LNCAP (cell line): ENCODE measurements around the gene ATP6V1G1.

Source experiments
- TF ChIP-seq, protein P1 (sequence below): fragments of 450-650 bp; IDR thresholded peaks from 2 replicates; pipeline ENCODE4 v1.5.1; 2017; ENCODE audit warnings: mild to moderate bottlenecking

Gene ATP6V1G1

DNA sequence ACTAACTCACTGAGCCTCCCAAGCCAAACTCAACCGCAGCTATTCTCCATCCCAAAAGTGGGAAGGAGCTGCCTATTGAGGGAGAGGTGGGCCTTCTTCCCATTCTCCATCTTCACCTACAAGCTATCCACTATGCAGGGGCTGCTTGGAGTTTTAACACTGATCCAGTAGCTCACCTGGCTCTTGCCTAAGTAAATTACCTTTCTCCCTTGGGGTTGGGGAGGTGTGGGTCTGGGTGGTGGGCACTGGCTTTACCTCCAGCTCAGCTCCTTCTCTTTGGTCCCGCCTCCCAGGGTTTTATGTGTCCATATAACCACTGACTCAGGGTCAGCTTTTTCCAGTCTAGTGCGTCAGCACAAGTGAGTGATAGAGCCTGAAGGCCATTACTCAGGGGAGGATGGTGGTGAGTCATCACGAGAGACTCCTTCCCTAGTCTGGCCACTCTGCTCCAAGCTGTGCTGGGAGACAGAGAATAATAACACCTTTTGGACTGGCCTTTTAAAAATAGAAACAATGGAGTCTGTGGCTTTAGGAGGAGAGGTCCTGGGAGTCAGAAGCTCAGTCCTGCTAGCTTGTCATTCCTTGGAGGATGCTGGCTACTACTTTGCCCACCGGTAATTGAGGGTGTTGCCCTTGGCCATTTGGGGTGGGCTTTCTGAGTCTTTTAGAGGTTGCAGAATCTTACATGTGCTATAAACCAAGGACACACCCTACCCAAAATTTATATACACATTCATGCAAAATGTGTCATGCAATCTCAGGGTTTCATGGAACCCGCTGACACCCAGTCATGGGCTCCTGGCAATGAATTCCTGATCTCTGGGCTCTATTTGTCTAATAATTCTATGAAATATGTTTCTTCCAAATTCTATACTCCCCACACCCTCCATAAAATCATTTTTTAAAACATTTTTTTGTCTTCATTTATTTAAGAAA lies 35.6 kb upstream of the ATP6V1G1 start:
- TF ChIP-seq, protein P1, sequence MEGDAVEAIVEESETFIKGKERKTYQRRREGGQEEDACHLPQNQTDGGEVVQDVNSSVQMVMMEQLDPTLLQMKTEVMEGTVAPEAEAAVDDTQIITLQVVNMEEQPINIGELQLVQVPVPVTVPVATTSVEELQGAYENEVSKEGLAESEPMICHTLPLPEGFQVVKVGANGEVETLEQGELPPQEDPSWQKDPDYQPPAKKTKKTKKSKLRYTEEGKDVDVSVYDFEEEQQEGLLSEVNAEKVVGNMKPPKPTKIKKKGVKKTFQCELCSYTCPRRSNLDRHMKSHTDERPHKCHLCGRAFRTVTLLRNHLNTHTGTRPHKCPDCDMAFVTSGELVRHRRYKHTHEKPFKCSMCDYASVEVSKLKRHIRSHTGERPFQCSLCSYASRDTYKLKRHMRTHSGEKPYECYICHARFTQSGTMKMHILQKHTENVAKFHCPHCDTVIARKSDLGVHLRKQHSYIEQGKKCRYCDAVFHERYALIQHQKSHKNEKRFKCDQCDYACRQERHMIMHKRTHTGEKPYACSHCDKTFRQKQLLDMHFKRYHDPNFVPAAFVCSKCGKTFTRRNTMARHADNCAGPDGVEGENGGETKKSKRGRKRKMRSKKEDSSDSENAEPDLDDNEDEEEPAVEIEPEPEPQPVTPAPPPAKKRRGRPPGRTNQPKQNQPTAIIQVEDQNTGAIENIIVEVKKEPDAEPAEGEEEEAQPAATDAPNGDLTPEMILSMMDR = no peak

DNA sequence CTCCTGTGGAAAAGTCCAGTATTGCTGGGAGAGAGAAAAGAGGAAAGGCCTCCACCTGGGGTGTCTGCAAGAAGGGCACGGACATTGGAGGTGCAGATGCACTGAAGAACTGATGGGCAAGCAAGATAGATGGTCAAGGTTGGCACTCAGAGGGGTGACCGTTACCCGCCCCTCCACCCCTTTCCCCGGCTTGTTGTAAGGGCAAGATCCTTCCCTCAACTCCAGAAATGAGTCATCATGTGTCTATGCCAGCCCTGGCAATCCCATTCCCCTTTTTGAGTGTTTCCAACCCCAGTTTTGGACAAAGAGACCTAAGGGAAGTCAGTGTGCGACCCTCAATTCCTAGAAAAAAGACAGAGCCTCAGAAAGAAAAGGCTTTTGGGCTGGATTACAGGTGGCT lies 34.9 kb upstream of the ATP6V1G1 start:
- TF ChIP-seq, protein P1 = no peak

DNA sequence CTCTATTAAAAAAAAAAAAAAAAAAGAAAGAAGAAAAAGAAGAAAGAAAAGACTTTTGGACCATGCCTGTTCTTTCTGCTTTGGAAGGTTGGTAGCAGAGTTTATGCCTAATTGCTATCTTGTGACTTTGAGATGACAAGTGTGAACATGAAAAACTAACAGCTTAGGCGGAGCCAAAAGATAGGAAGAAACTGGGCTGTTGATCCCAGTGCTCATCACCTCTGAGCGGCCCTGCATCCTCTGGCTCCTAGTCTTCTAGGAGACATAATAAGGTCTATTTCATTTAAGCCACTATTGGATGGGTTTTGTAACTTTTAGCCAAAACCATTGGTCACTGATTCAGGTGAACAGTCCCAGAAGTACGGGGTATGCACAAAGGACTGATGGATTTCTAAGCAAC lies 34.4 kb upstream of the ATP6V1G1 start:
- TF ChIP-seq, protein P1 = no peak

DNA sequence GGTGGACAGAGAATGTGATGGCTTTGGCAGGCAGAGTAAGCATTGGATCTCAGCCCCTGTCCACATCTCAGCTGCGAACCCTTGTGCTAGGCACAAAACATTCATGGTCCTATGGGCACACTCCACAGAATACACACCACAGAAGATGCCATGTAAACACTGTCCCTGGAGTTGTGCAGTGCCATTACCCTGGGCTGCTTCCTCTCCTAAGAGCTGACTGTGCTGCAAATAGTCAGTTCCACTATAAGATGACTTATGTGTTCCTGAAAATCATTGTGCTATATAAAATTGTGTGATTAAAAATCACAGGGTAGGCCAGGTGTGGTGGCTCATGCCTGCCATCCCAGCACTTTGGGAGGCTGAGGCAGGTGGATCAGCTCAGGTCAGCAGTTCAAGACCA lies 31.9 kb upstream of the ATP6V1G1 start:
- TF ChIP-seq, protein P1 = no peak

DNA sequence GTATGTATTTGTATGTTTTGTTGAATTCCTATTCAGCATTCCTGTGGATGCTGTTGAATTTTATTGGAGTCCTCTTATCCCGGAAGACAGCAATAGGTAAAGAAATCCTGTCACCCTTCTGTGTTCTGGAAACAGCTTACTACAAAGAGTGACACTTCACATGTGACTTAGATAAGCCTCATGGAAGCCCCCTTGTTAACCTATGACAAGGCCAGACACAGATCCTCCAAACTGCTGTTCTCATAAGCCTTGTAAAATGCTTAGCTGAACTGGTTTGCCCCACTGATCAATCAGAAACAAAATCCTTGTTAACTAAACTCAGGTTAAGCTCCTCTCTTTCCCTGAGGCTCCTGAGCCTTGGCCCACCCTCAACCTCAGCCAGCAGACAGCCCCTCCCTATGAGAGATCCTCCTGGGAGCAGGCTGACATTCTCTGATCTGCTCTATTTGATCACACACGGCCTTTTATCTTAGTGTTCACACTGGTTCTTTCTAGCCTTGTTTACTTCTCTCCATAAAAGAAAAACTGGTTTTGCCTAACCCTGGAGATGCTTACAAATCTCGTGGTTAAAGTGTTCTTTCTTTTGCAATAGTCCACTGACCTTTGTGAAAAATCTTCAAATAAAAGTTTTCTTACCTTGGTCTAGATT lies 29.4 kb upstream of the ATP6V1G1 start:
- TF ChIP-seq, protein P1 = no peak

DNA sequence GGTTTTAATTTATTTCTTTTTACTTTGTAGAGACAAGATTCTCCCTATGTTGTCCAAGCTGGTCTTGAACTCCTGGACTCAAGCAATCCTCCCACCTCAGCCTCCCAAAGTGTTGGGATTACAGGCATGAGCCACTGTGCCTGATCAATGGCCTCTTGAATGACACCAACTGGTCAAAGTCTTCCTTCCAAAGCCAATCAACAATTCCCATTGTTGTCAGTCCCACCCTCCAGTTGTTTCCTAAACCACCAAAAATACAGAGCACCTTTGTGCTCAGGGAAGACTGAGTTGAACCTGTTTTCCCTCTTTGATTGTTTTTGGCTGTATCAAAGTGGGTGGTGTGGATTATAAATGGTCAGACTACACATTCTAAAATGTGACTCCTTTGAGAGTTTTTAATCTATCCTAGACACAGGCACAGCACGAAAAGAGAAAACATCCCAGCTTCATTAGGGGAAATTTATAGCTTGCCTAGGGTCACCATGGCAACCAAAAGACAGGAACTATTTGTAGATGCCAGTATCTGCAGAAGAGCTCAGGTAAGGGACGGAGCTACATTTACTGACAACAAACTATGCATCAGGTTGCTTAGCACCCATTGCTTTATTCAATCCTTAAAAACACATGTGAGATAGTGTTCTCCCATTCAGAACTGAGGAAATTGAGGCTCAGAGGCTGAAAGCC lies 27.6 kb upstream of the ATP6V1G1 start:
- TF ChIP-seq, protein P1 = no peak

DNA sequence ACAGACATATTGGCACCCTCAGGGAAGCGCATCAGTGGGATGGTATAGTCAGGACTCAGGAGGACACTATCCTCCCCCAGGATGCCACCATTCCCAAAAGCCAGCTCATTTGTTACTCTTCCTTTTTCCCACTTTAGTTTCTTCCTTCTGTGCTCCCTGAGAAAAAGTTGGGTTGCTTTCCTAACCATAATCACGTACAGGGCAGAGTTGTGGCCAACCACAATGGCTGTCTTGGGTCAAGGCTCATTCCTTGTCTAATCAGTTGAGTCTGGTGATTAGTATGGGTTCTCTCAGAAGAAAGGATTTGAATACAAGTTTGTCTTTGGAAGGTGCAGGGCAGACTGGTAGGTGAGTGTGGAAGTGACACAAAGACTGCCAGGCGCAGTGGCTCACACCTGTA lies 26.6 kb upstream of the ATP6V1G1 start:
- TF ChIP-seq, protein P1 = no peak
